ENCODE measurements around the gene DOLPP1.

DNA sequence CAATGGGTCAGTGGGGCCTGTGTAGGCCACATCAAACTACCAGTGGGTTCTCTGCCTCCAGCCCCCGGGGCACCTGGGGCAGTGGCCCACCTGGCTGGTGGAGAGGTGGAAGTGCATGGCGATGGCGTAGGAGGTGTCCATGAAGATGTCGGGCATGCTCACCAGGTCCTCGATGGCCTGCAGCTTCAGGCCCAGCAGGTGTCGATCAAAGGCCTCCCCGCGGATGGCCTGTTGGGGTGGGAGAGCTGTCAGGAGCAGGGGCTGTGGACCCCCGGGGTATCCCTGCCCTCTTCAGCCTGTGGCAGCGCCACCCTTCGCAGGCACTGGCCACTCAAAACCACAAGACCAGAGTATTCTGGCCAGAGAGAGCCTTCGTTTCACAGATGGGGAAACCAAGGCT, 15.0 kb downstream of the DOLPP1 start:
- TF ChIP-seq, protein P1, sequence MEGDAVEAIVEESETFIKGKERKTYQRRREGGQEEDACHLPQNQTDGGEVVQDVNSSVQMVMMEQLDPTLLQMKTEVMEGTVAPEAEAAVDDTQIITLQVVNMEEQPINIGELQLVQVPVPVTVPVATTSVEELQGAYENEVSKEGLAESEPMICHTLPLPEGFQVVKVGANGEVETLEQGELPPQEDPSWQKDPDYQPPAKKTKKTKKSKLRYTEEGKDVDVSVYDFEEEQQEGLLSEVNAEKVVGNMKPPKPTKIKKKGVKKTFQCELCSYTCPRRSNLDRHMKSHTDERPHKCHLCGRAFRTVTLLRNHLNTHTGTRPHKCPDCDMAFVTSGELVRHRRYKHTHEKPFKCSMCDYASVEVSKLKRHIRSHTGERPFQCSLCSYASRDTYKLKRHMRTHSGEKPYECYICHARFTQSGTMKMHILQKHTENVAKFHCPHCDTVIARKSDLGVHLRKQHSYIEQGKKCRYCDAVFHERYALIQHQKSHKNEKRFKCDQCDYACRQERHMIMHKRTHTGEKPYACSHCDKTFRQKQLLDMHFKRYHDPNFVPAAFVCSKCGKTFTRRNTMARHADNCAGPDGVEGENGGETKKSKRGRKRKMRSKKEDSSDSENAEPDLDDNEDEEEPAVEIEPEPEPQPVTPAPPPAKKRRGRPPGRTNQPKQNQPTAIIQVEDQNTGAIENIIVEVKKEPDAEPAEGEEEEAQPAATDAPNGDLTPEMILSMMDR (IDR thresholded peaks at IDR 0.05), result no peak
- TF ChIP-seq POLR2AphosphoS5 (IDR thresholded peaks at IDR 0.05; ENCODE audit: low read depth, low read length), result no peak
- TF ChIP-seq, protein P2, sequence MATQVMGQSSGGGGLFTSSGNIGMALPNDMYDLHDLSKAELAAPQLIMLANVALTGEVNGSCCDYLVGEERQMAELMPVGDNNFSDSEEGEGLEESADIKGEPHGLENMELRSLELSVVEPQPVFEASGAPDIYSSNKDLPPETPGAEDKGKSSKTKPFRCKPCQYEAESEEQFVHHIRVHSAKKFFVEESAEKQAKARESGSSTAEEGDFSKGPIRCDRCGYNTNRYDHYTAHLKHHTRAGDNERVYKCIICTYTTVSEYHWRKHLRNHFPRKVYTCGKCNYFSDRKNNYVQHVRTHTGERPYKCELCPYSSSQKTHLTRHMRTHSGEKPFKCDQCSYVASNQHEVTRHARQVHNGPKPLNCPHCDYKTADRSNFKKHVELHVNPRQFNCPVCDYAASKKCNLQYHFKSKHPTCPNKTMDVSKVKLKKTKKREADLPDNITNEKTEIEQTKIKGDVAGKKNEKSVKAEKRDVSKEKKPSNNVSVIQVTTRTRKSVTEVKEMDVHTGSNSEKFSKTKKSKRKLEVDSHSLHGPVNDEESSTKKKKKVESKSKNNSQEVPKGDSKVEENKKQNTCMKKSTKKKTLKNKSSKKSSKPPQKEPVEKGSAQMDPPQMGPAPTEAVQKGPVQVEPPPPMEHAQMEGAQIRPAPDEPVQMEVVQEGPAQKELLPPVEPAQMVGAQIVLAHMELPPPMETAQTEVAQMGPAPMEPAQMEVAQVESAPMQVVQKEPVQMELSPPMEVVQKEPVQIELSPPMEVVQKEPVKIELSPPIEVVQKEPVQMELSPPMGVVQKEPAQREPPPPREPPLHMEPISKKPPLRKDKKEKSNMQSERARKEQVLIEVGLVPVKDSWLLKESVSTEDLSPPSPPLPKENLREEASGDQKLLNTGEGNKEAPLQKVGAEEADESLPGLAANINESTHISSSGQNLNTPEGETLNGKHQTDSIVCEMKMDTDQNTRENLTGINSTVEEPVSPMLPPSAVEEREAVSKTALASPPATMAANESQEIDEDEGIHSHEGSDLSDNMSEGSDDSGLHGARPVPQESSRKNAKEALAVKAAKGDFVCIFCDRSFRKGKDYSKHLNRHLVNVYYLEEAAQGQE (IDR thresholded peaks at IDR 0.05; ENCODE audit: insufficient read depth in 1 of 2, low read depth in 2 of 2, low read length in 1 of 2), result no peak
- no peak for TF ChIP-seq TCF7L2 (IDR thresholded peaks at IDR 0.05; ENCODE audit: low read depth, low read length)

All from Panc1 (cell line).